HL-60/S4 (cell line): ENCODE measurements around the gene KCNMA1.

ENCODE experiments used
- in situ Hi-C: fragments of 300-500 bp; cut with MboI; formaldehyde crosslinking; loops from 2 replicates; pipeline ENCODE4 v1.14.3; 2022; ENCODE audit warnings: low sequenced_read_pairs

The KCNMA1 gene

GRCh38 chr10:77386365-77386764 lies 251.2 kb downstream of the KCNMA1 start:
- in situ Hi-C loops, result loop anchor here (25.0 kb wide), 2 partner anchors 224 to 251 kb away; partner anchors contain the start of gene KCNMA1

- in situ Hi-C loops, result loop anchor here (25.0 kb wide), 2 partner anchors 223 to 252 kb away; partner anchors contain the start of gene KCNMA1
These were observed 252.3 kb downstream of the KCNMA1 start for GRCh38 chr10:77385315-77385714.

- in situ Hi-C loops, result loop anchor here (25.0 kb wide), 2 partner anchors 222 to 253 kb away; partner anchors contain the start of gene KCNMA1
These were observed 253.6 kb downstream of the KCNMA1 start for GRCh38 chr10:77383861-77384553.

GRCh38 chr10:77381750-77382149 lies 255.9 kb downstream of the KCNMA1 start:
- in situ Hi-C loops, result loop anchor here (25.0 kb wide), 2 partner anchors 219 to 256 kb away; partner anchors contain the start of gene KCNMA1

GRCh38 chr10:77380723-77381122 lies 256.9 kb downstream of the KCNMA1 start:
- in situ Hi-C loops, result loop anchor here (25.0 kb wide), 2 partner anchors 218 to 257 kb away; partner anchors contain the start of gene KCNMA1

- in situ Hi-C loops, result loop anchor here (25.0 kb wide), 2 partner anchors 218 to 257 kb away; partner anchors contain the start of gene KCNMA1
These were observed 257.4 kb downstream of the KCNMA1 start for GRCh38 chr10:77380191-77380590.

- in situ Hi-C loops, result loop anchor here (25.0 kb wide), 2 partner anchors 216 to 259 kb away; partner anchors contain the start of gene KCNMA1
These were observed 258.9 kb downstream of the KCNMA1 start for GRCh38 chr10:77378366-77379349.

- in situ Hi-C loops, result loop anchor here (25.0 kb wide), 2 partner anchors 216 to 259 kb away; partner anchors contain the start of gene KCNMA1
These were observed 259.8 kb downstream of the KCNMA1 start for GRCh38 chr10:77377678-77378352.

- in situ Hi-C loops, result loop anchor here (25.0 kb wide), 2 partner anchors 215 to 260 kb away; partner anchors contain the start of gene KCNMA1
These were observed 260.6 kb downstream of the KCNMA1 start for GRCh38 chr10:77377034-77377433.

- in situ Hi-C loops, result no loop called here
These were observed 263.4 kb downstream of the KCNMA1 start for GRCh38 chr10:77374189-77374656.

GRCh38 chr10:77371848-77372799 lies 265.5 kb downstream of the KCNMA1 start:
- in situ Hi-C loops, result no loop called here

- in situ Hi-C loops, result no loop called here
These were observed 266.2 kb downstream of the KCNMA1 start for GRCh38 chr10:77371421-77371820.

- in situ Hi-C loops, result no loop called here
These were observed 269.6 kb downstream of the KCNMA1 start for GRCh38 chr10:77368006-77368405.

- in situ Hi-C loops, result no loop called here
These were observed 274.4 kb downstream of the KCNMA1 start for GRCh38 chr10:77363210-77363609.

GRCh38 chr10:77361831-77362230 lies 275.8 kb downstream of the KCNMA1 start:
- in situ Hi-C loops, result no loop called here

- in situ Hi-C loops, result no loop called here
These were observed 276.2 kb downstream of the KCNMA1 start for GRCh38 chr10:77361426-77361825.

GRCh38 chr10:77360835-77361234 lies 276.8 kb downstream of the KCNMA1 start:
- in situ Hi-C loops, result no loop called here

- in situ Hi-C loops, result no loop called here
These were observed 277.6 kb downstream of the KCNMA1 start for GRCh38 chr10:77359950-77360520.

GRCh38 chr10:77359287-77359691 lies 278.3 kb downstream of the KCNMA1 start:
- in situ Hi-C loops, result no loop called here
